ENCODE results near the gene PRLR.
A peak's percentile ranks its signal among the peaks of the same experiment; 100 is the strongest.

PRLR gene

GRCh38 chr5:35171991-35172390 is 58.3 kb downstream of the PRLR start:
- intact Hi-C loops (cut with DNase I), result no loop called here
- no peak for DNase-seq

- no peak for DNase-seq
- intact Hi-C loops (cut with DNase I), result no loop called here
These were observed 59.2 kb downstream of the PRLR start for GRCh38 chr5:35171078-35171477.

DNA sequence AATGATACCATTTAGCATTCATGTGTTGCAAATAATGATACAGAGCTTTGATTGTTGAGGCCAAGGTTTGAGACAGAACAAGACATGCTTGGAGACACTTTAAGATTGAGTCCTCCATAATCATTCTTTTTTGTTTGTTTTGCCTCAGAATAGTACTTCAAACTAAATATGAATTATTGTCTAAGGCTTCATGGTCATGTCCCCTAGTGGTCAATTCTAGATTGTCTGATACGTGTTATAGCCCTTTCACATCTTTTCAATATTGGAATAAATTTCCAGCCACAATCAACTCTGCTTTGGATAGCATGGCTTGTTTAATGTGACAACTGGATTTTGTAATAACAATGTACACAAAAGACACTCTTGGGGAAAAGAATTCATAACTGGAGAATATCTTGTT is 64.2 kb downstream of the PRLR start:
- intact Hi-C loops (cut with DNase I), result no loop called here
- no peak for DNase-seq

DNA sequence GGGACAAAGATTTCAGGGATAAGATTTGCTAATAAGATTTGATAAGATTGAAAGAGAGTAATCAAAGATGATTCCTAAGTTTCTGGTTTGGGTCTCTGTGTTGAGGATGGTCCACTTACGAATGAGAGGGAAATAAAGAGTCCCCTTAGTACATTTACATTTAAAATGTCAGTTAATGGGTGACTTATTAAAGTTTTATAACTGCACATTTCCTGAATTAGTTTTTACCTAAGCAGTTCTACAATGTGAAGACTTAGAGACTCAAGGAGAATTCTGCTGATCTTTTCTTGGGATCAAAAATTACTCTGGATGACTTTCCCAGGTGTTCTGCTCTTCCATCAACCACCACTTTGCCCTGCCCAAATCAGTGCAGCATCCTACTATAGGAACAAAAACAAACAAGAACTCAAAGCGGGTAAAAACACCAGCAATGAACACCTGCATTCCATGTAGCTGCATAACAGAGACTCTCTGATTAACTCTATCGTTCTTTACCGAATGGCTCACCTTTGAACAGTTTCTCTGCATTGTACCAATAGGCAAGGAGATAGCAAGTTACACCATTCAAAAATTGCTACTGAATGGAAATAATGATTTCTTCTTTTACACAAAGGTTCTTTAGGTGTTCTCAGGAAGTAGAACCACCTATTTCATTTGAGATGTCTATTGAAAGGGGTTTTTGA is 65.3 kb downstream of the PRLR start:
- intact Hi-C loops (cut with DNase I), result no loop called here
- DNase-seq, result no peak

DNA sequence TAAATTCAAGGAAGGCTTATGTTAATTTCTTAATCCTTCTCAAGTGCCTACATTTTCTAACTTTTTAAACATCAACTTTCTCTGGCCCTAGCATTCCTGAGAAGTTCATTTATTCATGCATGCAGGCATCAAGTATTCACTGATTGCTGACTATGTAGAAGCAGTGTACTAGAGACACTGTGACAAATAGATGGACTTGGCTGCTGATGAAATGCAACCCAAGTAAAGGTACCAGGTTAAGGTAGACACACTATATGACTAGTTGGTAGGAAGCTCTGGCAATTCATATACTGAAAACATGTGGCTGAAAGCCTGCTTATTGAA is 66.6 kb downstream of the PRLR start:
- no peak for DNase-seq
- intact Hi-C loops (cut with DNase I), result no loop called here

DNA sequence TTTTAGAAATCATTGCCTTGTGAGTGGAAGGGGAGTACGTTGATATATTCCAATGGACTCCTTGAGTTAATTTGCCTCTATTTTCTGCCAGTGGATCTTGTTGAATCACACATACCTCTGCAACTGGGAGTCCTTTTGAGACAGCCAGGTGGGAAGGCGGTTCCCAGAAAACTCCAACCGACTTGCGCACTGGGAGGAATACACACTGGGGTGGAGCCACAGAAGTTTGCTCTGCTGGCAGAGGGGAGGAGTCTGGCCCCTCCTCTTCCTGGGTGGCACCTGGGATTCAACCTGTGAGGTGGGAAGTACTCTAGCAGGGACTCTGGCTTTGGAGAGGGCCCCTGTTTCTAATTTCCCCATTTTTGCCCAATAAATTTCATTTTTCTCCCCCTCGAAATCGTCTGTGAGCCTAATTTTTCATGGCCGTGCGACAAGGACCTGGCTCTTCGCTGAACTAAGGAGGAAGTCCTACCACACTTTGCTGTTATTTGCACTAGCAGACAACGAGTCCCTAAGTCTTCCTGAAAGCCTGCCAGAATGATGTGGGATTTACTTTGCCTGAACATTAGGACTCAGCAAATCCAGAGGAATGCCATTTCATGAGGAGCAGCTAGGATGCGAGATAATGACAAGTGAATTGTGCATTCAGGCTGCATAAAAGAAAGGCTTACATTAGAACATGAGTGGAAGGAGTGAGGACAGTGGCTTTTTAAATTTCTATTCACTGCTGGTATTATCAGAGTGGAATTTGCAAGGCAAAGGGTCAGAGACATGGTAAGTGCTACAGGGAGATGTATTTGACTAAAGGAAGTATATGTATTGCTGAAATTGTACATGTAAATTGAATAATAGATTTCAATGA is 67.2 kb downstream of the PRLR start:
- intact Hi-C loops (cut with DNase I), result no loop called here
- DNase-seq, result no peak

GRCh38 chr5:35161652-35162273 is 68.5 kb downstream of the PRLR start:
- intact Hi-C loops (cut with DNase I), result no loop called here
- DNase-seq, result no peak

DNA sequence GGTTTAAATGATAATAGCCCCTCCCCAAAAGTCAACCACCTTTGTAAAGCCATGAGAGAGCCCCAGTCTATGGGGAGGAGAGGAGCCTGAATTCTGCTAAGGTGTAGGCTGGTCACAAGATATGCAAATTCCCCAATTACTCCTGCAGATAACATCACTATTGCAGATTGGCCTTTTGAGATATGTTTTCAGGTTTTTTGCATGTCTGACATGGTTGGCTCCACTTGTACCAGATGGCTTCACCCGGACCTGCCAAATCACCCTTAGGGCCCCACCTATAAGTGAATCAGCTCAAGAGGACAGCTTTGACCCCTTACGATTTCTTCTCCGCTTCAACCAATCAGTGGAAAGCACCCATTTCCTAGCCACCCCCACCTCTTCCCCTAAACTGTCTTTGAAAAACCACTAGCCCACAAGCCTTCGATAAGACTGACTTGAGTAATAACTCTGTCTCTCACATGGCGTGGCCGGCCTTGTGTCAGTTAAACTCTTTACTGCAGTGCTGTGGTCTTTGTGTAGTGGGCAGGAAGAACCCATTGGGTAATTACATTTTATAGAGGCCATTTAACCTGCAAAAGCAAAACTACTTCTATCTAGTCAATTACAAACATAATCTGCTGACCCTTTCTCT is 69.7 kb downstream of the PRLR start:
- intact Hi-C loops (cut with DNase I), result no loop called here
- DNase-seq, result no peak

DNA sequence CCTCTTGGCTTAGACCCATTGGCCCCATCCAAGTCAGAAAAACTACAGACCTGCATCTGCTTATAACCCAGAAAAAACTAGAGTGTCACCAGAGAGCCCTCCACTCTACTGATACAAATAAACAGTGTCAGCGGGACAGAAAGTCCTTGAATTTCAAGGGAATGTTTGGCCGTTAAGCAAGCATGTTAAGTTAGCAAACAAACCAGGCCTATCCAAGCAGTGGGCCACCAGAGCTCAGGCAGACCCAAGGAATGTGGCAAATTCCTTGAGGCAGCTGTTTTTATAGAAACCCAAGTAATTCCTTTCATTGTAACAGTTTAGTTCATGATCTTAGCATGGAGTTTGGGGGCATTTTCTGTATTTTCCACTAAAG is 70.9 kb downstream of the PRLR start:
- intact Hi-C loops (cut with DNase I), result no loop called here
- DNase-seq, result no peak

- intact Hi-C loops (cut with DNase I), result no loop called here
These were observed 71.5 kb downstream of the PRLR start for GRCh38 chr5:35158622-35159369.

GRCh38 chr5:35158204-35158603 is 72.1 kb downstream of the PRLR start:
- no peak for DNase-seq
- intact Hi-C loops (cut with DNase I), result no loop called here

More at GRCh38 chr5:35158622-35159369, 71.5 kb downstream of the PRLR start:
- no peak for DNase-seq

- intact Hi-C loops (cut with DNase I), result no loop called here
- DNase-seq, result no peak
These were observed 76.8 kb downstream of the PRLR start for GRCh38 chr5:35153375-35153932.

DNA sequence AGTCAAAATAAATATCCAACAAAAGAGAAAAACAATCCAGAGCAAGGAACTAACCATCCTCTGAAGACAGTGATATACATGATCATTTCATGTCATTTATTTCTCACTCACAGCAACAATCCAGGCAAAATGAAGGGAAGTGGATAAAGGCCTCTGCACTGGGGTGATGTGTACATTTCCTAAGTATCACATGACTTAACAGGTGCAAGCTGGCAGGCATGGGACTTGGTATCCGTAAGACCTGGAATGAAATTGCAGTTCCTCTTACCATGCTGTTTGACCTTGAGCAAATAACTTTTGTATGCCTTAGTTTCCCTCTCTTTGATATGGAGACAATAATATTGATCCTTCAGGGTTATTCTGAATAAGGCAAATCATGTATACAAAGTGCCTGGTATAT is 77.6 kb downstream of the PRLR start:
- no peak for DNase-seq
- intact Hi-C loops (cut with DNase I), result no loop called here

DNA sequence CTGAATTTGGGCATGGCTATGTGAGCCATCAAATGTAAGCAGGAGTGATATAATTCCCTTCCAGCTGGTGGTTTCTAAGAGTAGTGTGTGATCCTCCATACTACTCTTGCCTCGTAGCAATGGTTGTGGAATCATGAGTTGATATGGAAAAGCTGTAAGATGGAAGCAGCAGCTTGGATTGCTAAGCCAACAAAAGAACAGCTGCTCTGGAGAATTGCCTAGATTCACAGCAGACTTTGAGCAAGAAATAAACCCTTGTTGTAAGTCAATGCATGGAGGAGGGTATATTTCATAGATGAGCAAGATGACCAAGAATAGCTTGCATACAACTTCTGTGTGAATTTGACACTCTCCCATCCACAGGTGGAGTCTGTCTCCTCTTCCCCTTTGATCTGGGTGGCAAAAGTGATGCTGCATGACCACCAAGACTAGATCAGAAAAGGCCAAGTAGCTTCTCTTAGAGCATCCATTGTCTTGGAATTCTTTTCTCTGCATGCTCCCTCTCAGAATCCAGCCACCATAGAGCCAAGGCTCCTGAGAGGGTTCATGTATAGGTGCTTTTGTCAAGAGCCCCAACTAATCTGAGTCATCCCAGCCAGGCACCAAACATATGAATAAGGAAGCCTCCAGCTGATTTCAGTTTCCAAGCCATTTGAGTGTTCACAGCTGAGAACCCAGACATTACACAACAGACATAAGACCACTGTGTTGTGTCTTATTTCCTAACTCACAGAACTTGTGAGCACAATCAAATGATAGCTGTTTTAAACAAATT is 79.0 kb downstream of the PRLR start:
- no peak for DNase-seq

DNA sequence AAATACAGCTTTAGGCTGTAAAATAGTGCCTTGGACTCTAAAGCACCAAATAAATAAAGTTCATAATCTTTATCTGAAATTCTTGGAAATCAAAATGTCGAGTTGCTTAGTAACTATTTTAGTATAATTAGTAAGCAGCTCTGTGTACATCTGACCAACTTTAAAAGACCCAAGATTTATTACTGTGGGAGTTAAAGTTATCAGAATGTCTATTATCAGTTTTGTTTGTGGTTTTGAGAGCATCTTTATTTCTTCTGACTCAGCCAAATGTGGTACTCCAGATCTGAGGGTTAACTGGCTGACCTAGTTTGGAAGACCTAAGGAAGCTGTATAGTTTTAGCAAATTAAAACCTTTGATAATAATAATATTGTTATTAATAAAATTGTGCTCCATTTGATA is 81.2 kb downstream of the PRLR start:
- no peak for DNase-seq
- intact Hi-C loops (cut with DNase I), result no loop called here

More for the DNA sequence above, 79.0 kb downstream of the PRLR start:
- intact Hi-C loops (cut with DNase I), result no loop called here

DNA sequence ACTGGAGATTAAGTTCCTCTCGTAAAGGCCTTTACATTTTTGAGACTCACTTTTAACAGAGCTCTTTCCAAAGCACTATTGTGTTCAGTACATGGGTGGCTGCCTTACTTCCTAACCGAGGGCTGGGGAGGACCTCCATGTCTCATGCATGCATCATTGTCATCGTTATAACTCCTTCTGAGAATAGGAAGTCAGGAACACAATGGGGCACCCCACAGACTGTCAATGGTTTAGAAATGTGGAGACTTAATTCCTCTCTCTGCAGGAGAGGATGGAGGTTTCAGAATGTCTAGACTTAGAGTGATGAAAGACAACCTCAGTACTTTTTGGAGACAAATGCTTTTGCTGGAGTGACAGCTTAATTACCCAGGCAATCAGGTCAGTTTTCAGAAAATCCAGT is 83.9 kb downstream of the PRLR start:
- DNase-seq, result peak in 2 of 42 donors; percentile 10 to 46
- intact Hi-C loops (cut with DNase I), result no loop called here

GRCh38 chr5:35145691-35146317 is 84.5 kb downstream of the PRLR start:
- intact Hi-C loops (cut with DNase I), result no loop called here
- no peak for DNase-seq

DNA sequence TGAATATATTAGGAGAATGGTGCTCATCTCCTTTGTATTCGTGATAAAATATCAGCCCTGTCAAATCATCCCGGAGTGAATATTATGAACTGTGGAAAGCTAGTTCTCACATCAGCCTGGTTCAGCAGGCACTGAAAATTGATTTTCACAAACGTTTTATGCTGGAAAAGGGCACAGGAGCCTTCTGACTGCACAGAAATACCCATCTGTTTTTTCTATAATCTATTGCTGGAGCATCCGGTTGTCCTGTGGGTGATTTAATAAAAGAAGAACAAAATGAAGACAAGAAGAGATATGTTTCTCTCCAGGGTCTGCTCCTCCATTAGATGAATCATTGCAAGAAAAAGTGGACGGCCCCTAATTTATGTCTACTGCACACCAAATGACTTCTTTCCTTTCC is 85.3 kb downstream of the PRLR start:
- intact Hi-C loops (cut with DNase I), result no loop called here

More for the DNA sequence above, 85.3 kb downstream of the PRLR start:
- DNase-seq, result no peak

Measured in head of caudate nucleus (tissue), 42 donors.